Right renal pelvis (tissue), 4 donors: ENCODE measurements around the gene CD300LF. TPM values are rescaled to one million over a fixed set of nuclear protein-coding genes. Genes with fewer than 3 reads are reported as not detected.

ENCODE experiments used
- DNase-seq, 4 donors: peaks; one replicate each; pipeline ENCODE4 v3.0.0-alpha.2; 2013; ENCODE audit warnings: low read depth in 4 of 4, low spot score in 3 of 4, missing footprints in 1 of 4
- polyA plus RNA-seq, 4 donors: library from polyadenylated mRNA; unstranded; fragments of 120-200 nt; gene quantifications; one replicate each; pipeline ENCODE4 v1.2.1, GENCODE V29; 2013; ENCODE audit not compliant: insufficient read length in 4 of 4

The CD300LF gene
- polyA plus RNA-seq, 4 donors: 0.16 to 0.50 (median 0.27) TPM

GRCh38 chr17:74647871-74648672 is 64.7 kb downstream of the CD300LF start:
- DNase-seq: no peak

- no peak for DNase-seq
These were observed 66.5 kb downstream of the CD300LF start for GRCh38 chr17:74646231-74646630.

GRCh38 chr17:74645010-74645409 is 67.7 kb downstream of the CD300LF start:
- DNase-seq: no peak

- no peak for DNase-seq
These were observed 68.3 kb downstream of the CD300LF start for GRCh38 chr17:74644419-74644818.

Other genes starting within 250 kb of the CD300LF start
- gene CD300A, start 246.3 kb downstream of the CD300LF start, polyA plus RNA-seq: 1 to 10 TPM in 2 of 4 donors, under 1 TPM in 2; 0.86 to 1.8 (median 1.4) TPM
- gene CD300LB, start 181.4 kb downstream of the CD300LF start, polyA plus RNA-seq: under 1 TPM; 0.07 to 0.19 (median 0.14) TPM
- gene CD300C, start 166.8 kb downstream of the CD300LF start, polyA plus RNA-seq: under 1 TPM; 0.51 to 0.58 (median 0.53) TPM
- gene CD300H, start 145.4 kb downstream of the CD300LF start, polyA plus RNA-seq: under 1 TPM in 1 of 4 donors, not detected in 3; 0.23 TPM
- gene CD300LD, start 120.6 kb downstream of the CD300LF start, polyA plus RNA-seq: not detected
- under 1 TPM; 0.10 to 0.23 (median 0.22) TPM for gene CD300E, start 89.2 kb downstream of the CD300LF start, polyA plus RNA-seq
- 1 to 10 TPM; 4.0 to 6.0 (median 5.4) TPM for gene RAB37, start 24.3 kb upstream of the CD300LF start, polyA plus RNA-seq
- gene NHERF1, start 35.7 kb upstream of the CD300LF start, polyA plus RNA-seq: 100 to 1,000 TPM; 165 to 210 (median 175) TPM
- 10 to 100 TPM; 41.6 to 47.2 (median 43.9) TPM for gene NAT9, start 63.4 kb upstream of the CD300LF start, polyA plus RNA-seq
- under 1 TPM; 0.13 to 0.28 (median 0.22) TPM for gene GRIN2C, start 147.0 kb upstream of the CD300LF start, polyA plus RNA-seq
- gene FDXR, start 160.1 kb upstream of the CD300LF start, polyA plus RNA-seq: 1 to 10 TPM; 6.6 to 9.8 (median 7.5) TPM
- under 1 TPM; 0.26 to 0.67 (median 0.45) TPM for gene FADS6, start 180.7 kb upstream of the CD300LF start, polyA plus RNA-seq
- gene USH1G, start 210.3 kb upstream of the CD300LF start, polyA plus RNA-seq: under 1 TPM; 0.69 to 0.91 (median 0.74) TPM
- under 1 TPM in 2 of 4 donors, not detected in 2; 0.03 to 0.10 TPM for gene OTOP2, start 211.3 kb upstream of the CD300LF start, polyA plus RNA-seq
- gene OTOP3, start 223.0 kb upstream of the CD300LF start, polyA plus RNA-seq: not detected